KOPT-K1 (cell line): ENCODE measurements around the gene CXCL9.
"Not testable (repeated sequence)": the region's sequence is repeated elsewhere in the genome, so short reads cannot be mapped to it uniquely, and the experiment has no call there.

ENCODE experiments used
- H3K27ac ChIP-seq: fragments of 200-600 bp; sonication (generic); 2 replicates; pipeline ENCODE4 v1.5.1; 2016; ENCODE audit warnings: antibody characterized with exemption, mild to moderate bottlenecking, low read depth, low read length; ENCODE audit not compliant: poor library complexity, severe bottlenecking
- H3K36me3 ChIP-seq: fragments of 200-600 bp; sonication (generic); 2 replicates; pipeline ENCODE4 v1.5.1; 2017; ENCODE audit warnings: antibody characterized with exemption, mild to moderate bottlenecking, low read length, moderate library complexity; ENCODE audit not compliant: insufficient read depth
- H3K9me3 ChIP-seq: fragments of 200-600 bp; sonication (generic); 2 replicates; pipeline ENCODE4 v1.5.1; 2017; ENCODE audit warnings: antibody characterized with exemption, low read length, mild to moderate bottlenecking; ENCODE audit not compliant: insufficient read depth, poor library complexity, severe bottlenecking

CXCL9 gene

DNA sequence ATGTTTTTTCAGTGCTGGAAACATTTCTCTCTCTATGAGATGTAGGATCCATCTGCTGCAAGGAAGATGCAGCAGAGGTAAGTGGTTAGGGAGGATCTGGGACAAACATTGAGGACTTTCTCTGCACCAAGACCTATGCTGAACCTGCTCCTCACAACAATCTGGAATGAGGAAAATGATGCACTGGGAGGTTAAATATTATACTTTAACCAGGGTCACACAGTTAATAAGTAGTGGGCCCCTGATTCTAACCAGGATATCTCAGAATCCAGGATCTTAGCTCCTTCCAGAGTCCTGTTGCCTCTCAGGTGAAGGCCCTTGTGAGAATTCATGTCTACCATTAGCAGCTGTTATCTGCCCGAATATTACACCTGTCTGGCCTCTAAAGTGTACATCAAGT lies 7.0 kb downstream of the CXCL9 start:
- no peak overlapping the region for H3K27ac ChIP-seq

DNA sequence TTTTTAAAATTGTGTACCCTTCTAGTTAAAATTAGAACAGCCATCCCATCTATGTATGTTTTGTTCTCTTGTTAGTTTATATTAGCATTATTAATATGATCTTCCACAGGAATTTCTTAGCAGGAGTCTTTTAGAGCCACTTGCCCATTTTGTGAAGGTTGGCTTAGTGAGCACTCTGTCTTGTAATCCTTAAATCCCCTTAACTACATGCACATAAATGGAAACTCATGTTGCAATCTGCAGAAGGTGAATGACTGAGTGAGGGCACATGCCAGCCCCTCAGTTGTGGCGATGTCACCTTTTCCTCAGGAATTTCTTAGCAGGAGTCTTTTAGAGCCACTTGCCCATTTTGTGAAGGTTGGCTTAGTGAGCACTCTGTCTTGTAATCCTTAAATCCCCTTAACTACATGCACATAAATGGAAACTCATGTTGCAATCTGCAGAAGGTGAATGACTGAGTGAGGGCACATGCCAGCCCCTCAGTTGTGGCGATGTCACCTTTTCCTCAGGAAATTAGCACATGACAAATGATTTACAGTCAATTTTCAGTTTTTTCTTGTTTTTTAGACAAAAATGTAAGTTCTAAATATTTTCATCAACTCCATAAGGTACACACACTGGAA lies 8.7 kb downstream of the CXCL9 start:
- not testable (repeated sequence) for H3K36me3 ChIP-seq, H3K9me3 ChIP-seq, H3K27ac ChIP-seq

More for the DNA sequence above, 7.0 kb downstream of the CXCL9 start:
- Histone ChIP-seq H3K9me3 (no peaks in the 10 kb centered on the region), H3K36me3 (no peaks in the 10 kb centered on the region)

DNA sequence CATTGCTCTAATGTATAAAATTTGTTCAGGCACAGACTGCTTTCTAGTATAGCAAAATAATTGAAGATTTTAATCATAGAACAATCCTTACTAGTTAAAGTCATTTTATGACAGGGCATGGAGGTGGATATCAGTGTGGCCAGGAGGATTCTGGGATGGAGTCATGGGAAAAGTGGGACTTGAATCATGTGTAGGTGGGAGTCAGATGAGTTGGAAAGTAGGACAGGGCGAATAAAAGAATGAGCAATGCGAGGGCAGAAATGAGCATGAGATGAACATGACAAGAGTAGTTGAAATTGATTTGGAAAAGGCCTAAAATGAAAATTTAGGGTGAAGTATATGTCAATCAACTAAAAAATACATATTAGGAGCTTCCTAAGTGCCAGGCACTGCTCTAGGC lies 9.4 kb downstream of the CXCL9 start:
- Histone ChIP-seq H3K9me3 (no peaks in the 10 kb centered on the region), H3K27ac (no peak overlapping the region), H3K36me3 (no peaks in the 10 kb centered on the region)

DNA sequence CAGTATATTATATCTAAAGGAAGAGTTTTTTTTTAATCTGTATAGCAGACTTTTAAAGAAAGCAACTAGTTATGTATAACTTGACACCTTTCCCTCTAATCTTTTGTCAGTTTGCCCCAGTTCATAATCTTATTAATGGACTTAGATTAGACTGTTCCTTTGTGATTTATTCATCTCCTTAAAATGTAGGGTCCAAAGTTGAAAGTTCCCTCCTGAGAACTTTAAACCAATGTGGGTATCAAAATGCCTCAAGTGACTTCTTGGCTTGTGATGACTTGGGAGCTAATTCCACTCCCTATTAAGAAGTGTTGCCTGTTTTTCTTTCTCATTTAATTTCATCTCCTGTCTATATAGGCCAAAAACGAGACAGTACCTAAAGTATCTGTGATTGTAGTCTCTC lies 10.2 kb downstream of the CXCL9 start:
- H3K9me3 ChIP-seq: no peaks in the 10 kb centered on the region
- H3K36me3 ChIP-seq: no peaks in the 10 kb centered on the region
- H3K27ac ChIP-seq: no peak overlapping the region

DNA sequence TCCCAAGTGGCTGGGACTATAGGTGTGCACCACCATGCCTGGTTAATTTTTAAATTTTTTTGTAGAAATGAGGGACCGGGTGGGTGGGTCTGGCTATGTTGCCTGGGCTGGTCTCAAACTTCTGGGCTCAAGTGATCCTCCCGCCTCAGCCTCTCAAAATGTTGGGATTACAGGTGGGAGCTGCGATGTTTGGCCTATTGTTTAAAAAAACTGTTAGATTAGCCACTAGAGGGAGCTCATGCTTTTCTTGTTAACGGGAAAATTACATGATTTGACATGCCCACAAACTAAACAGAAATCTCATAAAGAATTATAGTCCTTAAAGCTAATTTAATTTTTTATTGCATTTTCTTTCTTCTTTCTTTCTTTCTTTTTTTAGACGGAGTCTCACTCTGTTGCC lies 11.6 kb downstream of the CXCL9 start:
- no peaks in the 10 kb centered on the region for H3K36me3 ChIP-seq
- H3K27ac ChIP-seq: no peak overlapping the region
- H3K9me3 ChIP-seq: no peaks in the 10 kb centered on the region

DNA sequence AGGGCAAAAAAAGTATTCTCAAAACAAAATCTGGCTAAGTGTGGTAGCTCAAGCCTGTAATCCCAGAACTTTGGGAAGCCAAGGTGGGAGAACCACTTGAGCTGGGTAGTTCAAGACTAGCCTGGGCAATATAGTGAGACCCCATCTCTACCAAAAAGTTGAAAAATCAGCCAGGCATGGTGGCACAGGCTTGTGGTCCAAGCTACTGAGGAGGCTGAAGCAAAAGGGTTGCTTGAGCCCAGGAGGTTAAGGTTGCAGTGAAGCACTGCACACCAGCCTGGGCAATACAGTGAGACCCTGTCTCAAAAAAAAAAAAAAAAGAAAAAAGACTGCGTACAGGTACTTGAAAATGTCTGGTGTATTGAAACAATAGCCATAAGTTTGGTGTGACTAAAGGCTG lies 14.8 kb downstream of the CXCL9 start:
- Histone ChIP-seq H3K27ac (no peak overlapping the region), H3K36me3 (peaks cover 11% of the 10 kb centered on the region; the same call in 1 of the 2 replicates), H3K9me3 (no peaks in the 10 kb centered on the region)

DNA sequence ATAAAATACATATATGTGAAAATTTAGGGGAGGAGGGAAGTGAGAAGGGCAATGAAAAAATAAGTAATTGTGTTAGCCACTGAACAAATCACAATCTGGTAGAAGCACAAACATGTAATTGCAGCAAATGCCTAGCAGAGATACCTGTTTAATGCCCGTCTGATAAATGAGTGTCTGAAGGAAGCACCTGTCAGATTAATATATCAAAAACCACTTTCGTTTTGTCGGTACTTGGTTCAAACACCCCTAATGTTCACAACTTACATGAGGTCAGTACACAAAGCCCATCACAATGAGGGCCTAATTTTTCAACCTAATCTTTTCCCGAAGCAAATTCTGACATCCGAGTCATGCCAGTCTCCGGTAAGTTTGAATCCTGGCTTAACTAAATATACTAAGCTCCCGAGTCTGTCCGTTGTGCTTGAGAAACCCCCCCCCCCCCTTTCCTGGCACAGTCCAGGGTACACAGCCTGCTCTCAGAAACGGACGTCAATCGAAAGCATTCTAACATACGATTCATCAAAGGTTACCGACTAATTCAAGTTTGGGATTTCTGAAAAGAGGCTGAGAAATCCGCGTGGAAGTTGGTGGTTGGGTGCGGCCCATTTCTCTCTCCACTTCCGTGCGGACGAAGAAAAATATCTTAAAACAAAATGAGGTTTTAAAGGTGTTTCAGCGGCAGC lies 17.3 kb downstream of the CXCL9 start:
- Histone ChIP-seq H3K27ac (peak overlapping the region; percentile 76), H3K36me3 (peaks cover 19% of the 10 kb centered on the region; the same call in 1 of the 2 replicates), H3K9me3 (no peaks in the 10 kb centered on the region)

DNA sequence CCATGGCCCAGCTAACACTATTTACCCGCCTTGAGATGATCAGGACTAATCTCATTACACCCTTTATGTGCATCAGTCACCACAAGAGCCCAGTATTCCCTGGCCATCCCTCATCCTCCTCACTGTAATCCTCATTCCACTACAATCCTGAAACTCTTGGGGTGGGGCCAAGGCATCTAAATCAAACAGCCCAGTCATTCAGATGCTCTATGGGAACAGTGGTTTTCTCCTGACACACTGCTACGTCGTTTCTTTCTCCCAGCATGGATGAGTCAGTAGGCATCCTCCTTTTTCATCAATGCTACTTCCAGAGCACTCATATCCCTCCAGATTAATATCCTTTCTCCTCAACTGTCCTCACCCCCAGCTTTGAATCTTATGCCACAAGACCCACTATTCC lies 22.2 kb downstream of the CXCL9 start:
- no peak overlapping the region for H3K27ac ChIP-seq
- peaks cover 51% of the 10 kb centered on the region for H3K36me3 ChIP-seq
- H3K9me3 ChIP-seq: no peaks in the 10 kb centered on the region

DNA sequence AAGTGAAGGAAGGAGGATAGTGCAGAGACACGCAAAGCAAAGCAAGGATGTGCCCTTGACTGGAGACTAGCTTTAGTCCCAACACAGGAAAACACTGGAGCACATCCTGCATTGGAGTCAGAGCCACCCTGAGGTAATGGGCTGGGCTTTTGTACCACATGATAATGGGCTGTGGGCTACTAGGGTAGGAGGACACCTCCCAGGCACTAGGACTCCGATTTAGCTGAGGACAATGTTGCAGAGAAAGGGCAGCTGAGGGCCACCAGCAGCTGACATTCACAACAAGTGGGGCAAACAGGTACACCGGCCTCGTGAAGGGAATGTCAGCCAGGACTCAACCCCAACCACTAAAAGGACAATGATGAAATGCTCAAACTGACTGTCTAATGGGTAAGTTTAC lies 26.7 kb downstream of the CXCL9 start:
- H3K9me3 ChIP-seq: peaks cover 5% of the 10 kb centered on the region
- no peak overlapping the region for H3K27ac ChIP-seq
- peaks cover 76% of the 10 kb centered on the region for H3K36me3 ChIP-seq

DNA sequence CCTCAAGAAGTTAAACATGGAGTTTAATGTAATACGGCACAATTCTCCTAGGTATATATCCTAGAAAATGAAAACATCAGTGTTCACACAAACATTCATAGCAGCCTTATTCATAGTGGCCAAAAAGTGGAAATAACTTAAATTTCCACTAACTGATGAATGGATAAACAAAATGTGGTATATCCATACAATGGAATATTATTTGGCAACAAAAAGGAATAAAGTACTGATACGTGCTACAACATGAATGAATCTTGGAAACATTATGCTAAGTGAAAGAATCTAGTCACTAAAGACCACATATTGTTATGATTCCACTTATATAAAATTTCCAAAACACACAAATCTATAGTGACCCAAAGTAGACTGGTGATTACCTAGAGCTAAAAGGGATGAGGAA lies 31.1 kb downstream of the CXCL9 start:
- Histone ChIP-seq H3K27ac (no peak overlapping the region), H3K36me3 (peaks cover 89% of the 10 kb centered on the region), H3K9me3 (peaks cover 5% of the 10 kb centered on the region)

DNA sequence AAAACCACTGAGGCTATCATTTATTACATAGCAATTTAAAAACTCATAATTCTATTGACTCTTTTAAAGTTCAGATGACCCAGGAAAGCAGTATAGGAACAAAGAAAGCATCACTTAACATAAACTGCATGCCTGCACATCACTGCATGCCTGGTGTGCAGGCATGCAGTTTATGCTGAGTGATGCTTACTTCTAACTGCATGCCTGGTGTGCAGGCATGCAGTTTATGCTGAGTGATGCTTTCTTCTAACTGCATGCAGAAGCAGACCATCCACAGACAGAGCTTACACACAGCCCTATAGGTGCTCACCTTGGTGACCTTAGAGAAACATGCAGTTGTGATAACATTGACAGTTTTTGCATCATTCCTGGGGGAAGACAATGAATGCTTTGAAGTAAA lies 33.5 kb downstream of the CXCL9 start:
- Histone ChIP-seq H3K36me3 (peaks cover 95% of the 10 kb centered on the region), H3K27ac (no peak overlapping the region), H3K9me3 (peaks cover 5% of the 10 kb centered on the region)

DNA sequence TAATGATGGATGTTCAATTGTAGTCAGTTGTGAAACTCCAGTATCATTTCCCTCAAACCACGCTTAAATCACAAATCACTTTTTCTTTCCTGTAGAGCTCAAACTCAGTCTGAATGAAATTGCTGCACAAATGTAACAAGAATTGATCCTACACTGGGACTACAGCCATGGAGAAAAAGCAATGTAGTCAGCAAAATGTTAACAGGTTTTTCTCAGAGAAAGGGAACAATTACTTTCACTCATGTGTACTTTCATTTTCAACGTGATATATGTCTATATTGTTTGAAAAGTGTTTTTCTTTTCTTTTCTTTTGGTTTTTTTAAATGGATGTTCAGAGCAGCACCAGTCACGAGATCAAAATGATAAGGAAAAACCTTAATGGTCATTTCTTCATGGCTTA lies 39.2 kb downstream of the CXCL9 start:
- peaks cover 30% of the 10 kb centered on the region for H3K9me3 ChIP-seq
- no peak overlapping the region for H3K27ac ChIP-seq
- H3K36me3 ChIP-seq: peaks cover 100% of the 10 kb centered on the region

DNA sequence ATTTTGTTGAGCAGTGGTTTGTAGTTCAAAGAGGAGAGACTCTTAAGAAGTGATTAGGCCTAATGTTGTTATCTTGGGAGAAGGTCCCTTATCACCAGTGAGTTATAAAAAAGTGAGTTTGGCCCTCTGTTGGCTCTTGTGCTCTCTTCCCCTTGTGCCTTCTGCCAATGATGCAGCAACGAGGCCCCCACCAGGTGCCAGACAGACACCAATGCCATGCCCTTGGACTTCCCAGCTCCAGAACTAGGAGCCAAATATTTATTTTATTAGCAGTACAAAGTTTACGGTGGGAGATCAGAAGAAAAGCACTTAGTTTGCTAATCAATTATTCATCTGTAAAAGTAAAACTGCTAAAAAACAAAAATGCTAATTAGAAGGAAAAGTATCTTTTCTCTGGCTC lies 43.8 kb downstream of the CXCL9 start:
- Histone ChIP-seq H3K9me3 (peaks cover 30% of the 10 kb centered on the region), H3K27ac (no peak overlapping the region), H3K36me3 (peaks cover 96% of the 10 kb centered on the region)

DNA sequence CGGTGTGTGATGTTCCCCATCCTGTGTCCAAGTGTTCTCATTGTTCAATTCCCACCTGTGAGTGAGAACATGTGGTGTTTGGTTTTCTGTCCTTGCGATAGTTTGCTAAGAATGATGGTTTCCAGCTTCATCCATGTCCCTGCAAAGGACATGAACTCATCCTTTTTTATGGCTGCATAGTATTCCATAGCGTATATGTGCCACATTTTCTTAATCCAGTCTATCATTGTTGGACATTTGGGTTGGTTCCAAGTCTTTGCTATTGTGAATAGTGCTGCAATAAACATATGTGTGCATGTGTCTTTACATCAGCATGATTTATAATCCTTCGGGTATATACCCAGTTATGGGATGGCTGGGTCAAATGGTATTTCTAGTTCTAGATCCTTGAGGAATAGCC lies 45.2 kb downstream of the CXCL9 start:
- H3K27ac ChIP-seq: not testable (repeated sequence)
- Histone ChIP-seq H3K36me3 (peaks cover 96% of the 10 kb centered on the region), H3K9me3 (peaks cover 30% of the 10 kb centered on the region)

DNA sequence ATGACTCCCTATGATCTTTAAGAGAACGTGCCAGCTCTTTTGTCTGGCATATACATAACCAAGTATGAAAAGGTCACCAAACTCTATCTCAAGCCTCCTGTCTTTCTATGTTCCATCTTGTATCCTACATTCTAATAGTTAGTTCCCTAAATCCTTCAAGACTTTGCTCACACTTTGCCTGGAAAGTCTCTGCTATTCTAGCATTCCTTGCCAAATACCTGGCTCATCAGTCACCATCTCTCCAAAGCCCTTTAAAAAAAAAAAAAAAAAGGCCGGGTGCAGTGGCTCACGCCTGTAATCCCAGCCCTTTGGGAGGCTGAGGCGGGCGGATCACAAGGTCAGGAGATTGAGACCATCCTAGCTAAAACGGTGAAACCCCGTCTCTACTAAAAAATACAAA lies 48.8 kb downstream of the CXCL9 start:
- not testable (repeated sequence) for H3K9me3 ChIP-seq, H3K27ac ChIP-seq
- peaks cover 96% of the 10 kb centered on the region for H3K36me3 ChIP-seq

DNA sequence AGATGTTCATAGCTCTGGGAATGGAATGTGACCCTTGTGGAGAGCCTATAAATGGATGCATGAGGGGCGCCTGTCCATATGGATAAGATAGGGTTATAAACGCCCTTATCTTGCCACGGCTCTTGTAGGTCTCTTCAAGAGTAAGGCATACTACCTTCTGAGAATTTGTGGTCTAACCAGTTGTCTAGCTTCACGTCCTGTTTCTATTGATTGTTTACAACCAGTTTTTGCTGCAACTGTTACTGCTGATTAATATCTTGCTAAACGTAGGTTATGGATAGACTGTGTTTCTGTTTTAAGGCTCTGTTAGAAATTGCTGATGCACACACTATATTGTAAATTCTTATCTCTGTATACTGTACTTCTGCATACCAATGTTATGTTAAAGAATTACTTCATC lies 52.5 kb downstream of the CXCL9 start:
- H3K27ac ChIP-seq, H3K9me3 ChIP-seq: not testable (repeated sequence)
- peaks cover 100% of the 10 kb centered on the region for H3K36me3 ChIP-seq
